Subcutaneous abdominal adipose tissue (tissue), 5 donors: ENCODE data around the gene HIC1.

ENCODE experiments used
- H3K27ac ChIP-seq: one replicate; pipeline ENCODE4 v1.7.0; 2013; ENCODE audit warnings: low read depth, mild to moderate bottlenecking, inconsistent platforms, low read length, moderate library complexity
- H3K27me3 ChIP-seq, 5 donors: one replicate each; pipeline ENCODE4 v1.7.0; 2013; ENCODE audit warnings: low read length in 5 of 5, inconsistent platforms in 1 of 5; ENCODE audit not compliant: control insufficient read depth in 5 of 5, insufficient read depth in 4 of 5
- H3K36me3 ChIP-seq, 5 donors: one replicate each; pipeline ENCODE4 v1.7.0; 2013; ENCODE audit warnings: low read length in 5 of 5; ENCODE audit not compliant: control insufficient read depth in 5 of 5, insufficient read depth in 5 of 5
- H3K4me1 ChIP-seq, 5 donors: one replicate each; pipeline ENCODE4 v1.7.0; 2013; ENCODE audit warnings: low read length in 5 of 5, mild to moderate bottlenecking in 3 of 5, moderate library complexity in 1 of 5; ENCODE audit not compliant: control insufficient read depth in 5 of 5, insufficient read depth in 5 of 5
- H3K4me3 ChIP-seq, 5 donors: one replicate each; pipeline ENCODE4 v1.7.0; 2013; ENCODE audit warnings: low read length in 5 of 5, low read depth in 1 of 5
- H3K9ac ChIP-seq, 5 donors: one replicate each; pipeline ENCODE4 v1.7.0; 2013; ENCODE audit warnings: low read length in 5 of 5, mild to moderate bottlenecking in 4 of 5, moderate library complexity in 3 of 5
- H3K9me3 ChIP-seq, 5 donors: one replicate each; pipeline ENCODE4 v1.7.0; 2013; ENCODE audit warnings: low read length in 5 of 5; ENCODE audit not compliant: control insufficient read depth in 5 of 5
- donor health status: healthy.
- donor health status: healthy.
- donor health status: healthy.
- donor health status: healthy.
- donor health status: healthy.

Gene HIC1

DNA sequence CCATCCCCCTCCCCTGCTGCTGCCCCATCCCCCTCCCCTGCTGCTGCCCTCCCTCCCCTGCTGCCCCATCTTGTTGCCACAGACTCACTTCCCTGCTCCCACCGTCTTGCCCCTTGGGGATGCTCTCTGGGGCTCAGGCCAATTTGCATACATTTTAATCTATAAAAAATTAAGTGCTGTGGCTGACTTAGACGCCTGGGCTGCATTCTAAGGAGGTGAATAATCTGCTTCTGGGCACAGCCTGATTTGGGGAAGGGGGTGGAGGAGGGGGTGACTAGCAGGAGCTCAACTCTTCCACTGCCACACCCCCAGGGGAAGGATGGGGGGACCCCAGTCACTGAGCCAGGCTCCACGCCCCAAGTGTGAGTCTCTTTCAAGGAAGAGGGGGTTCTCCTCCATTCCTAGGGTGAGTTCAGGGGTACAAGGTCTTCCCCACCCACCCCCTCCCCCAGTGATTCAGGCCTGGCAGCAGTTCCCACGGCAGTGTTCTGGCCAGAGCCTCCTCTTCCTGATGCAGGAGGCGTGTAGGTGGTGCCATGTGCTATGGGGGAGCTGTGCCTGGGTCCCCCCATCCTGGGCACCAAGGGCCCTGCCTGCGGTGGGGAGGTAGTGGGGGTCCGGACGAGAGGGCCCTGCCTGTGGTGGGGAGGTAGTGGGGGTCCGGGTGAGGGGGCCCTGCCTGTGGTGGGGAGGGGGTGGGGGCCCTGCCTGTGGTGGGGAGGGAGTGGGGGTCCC, 19.9 kb upstream of the HIC1 start:
- no peak overlapping the region for H3K9ac ChIP-seq
- H3K4me1 ChIP-seq: peaks cover 3 to 19% (median 14%) of the 10 kb centered on the region in 5 donors
- H3K27ac ChIP-seq: no peak overlapping the region
- H3K9me3 ChIP-seq: no peaks in the 10 kb centered on the region
- peaks cover 0 to 49% (median 36%) of the 10 kb centered on the region in 5 donors for H3K36me3 ChIP-seq
- H3K4me3 ChIP-seq: no peak overlapping the region
- H3K27me3 ChIP-seq: no peaks in the 10 kb centered on the region

DNA sequence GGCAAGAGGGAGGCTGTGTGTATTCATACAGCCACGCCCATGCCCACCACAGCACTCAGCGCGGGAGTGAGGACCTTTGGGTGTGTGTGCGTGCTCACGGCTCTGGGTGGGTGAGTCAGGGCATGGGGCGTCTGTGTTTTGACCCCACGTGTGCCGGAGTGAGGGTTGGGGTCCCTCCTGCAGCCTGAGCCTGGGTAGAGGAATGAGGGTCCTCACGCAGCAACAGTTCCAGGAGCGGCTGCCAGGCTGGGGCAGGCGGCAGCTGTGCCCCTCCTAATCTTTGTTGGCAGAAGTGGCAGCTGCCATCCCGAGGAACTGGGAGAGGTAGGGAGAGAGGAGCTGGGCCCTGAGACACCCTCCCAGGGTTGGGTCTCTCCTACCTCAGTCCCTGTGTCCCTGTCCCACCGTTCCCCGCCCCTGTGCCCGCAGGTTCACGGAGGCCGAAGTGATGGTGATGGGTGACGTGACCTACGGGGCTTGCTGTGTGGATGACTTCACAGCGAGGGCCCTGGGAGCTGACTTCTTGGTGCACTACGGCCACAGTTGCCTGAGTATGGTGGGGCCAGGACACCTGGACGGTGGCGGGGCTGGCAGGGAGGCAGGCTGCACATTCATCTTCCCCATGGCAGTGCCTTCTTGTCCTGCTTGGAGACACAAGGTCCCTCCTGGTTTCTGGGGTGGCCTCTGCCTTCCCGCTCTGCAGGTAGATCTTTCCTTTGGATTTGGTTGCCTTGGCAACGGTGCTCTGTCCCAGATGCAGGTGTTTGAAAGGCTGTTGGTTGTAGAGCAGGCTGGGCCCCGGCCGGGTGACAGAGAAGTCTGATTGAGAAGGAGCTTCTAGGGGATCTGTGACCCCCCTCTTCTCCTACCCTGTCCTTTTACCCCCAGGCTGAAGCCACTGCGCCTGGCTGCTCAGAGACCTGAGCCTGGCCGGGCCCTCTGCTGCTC, 19.1 kb upstream of the HIC1 start:
- Histone ChIP-seq H3K36me3 (peaks cover 0 to 53% (median 42%) of the 10 kb centered on the region in 5 donors), H3K4me1 (peaks cover 3 to 11% (median 8%) of the 10 kb centered on the region in 5 donors), H3K27ac (no peak overlapping the region), H3K9me3 (no peaks in the 10 kb centered on the region), H3K27me3 (no peaks in the 10 kb centered on the region), H3K9ac (no peak overlapping the region), H3K4me3 (no peak overlapping the region)

DNA sequence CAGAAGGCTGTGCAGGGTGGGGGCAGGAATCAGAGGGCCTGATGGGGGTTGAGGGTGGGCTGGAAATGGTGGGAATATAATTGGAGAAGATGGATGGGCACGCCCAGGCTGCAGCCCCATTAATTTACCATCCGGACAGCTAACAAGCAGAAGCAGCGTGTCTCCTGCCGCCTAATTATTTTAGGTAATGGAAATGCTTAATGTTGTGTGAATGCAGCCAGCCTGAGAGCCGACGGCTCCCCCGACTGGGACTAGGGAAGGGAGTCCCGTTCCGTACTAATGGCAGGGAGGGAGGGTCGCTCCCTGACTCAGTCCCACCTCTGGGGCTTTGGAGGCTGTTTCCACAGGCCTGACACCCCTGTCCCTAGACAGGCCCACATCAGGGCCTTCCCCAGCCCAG, 17.7 kb upstream of the HIC1 start:
- H3K9ac ChIP-seq: no peak overlapping the region
- H3K9me3 ChIP-seq: no peaks in the 10 kb centered on the region
- no peak overlapping the region for H3K4me3 ChIP-seq
- H3K27ac ChIP-seq: no peak overlapping the region
- H3K36me3 ChIP-seq: peaks cover 0 to 56% (median 42%) of the 10 kb centered on the region in 5 donors
- H3K27me3 ChIP-seq: no peaks in the 10 kb centered on the region
- peaks cover 3 to 13% (median 10%) of the 10 kb centered on the region in 5 donors for H3K4me1 ChIP-seq

DNA sequence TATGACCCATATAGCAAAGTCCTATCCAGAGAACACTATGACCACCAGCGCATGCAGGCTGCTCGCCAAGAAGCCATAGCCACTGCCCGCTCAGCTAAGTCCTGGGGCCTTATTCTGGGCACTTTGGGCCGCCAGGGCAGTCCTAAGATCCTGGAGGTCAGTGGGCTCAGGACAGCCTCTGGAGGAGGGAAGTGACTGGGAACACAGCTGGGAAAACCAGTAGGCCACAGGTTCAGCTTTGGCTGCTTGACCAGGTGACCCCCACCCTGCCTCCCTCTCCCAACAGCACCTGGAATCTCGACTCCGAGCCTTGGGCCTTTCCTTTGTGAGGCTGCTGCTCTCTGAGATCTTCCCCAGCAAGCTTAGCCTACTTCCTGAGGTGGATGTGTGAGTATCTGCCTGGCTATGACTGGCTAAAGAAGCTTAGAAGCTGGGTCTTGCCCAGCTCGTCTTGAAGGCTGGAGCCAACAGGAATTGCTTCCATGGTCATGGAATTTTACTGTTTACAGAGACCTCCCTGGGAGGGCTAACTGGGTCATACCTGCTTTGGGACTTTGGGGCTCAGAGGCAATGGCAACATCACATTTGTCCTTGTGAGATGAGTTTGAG, 14.6 kb upstream of the HIC1 start:
- Histone ChIP-seq H3K4me1 (peaks cover 3 to 36% (median 27%) of the 10 kb centered on the region in 5 donors), H3K27me3 (no peaks in the 10 kb centered on the region), H3K27ac (peak overlapping the region; percentile 88), H3K4me3 (no peak overlapping the region), H3K9me3 (no peaks in the 10 kb centered on the region), H3K9ac (no peak overlapping the region), H3K36me3 (peaks cover 0 to 65% (median 48%) of the 10 kb centered on the region in 5 donors)

DNA sequence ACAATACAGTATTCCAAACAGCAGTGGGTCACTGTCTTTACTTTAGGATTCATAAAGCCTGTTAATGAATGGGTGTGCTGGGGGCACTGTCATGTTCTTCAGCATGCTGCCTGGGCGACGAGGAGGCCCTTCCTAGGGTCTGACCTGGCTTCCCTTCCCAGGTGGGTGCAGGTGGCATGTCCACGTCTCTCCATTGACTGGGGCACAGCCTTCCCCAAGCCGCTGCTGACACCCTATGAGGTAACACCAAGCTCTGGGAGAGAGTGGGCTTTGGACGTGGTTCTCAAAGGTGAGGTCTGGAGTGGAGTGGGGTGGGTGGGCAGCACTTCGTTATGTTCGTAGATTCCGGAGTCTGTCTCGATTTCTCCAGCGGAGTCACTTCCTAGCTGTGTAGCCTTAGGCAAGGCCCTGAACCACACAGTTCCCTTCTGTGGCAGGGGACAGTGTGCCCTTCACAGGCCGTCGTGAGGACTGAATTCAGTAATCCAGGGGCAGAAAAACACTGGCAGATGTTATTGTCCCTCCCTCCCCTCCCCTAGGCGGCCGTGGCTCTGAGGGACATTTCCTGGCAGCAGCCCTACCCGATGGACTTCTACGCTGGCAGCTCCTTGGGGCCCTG, 13.9 kb upstream of the HIC1 start:
- H3K4me1 ChIP-seq: peaks cover 3 to 36% (median 27%) of the 10 kb centered on the region in 5 donors
- H3K36me3 ChIP-seq: peaks cover 0 to 59% (median 42%) of the 10 kb centered on the region in 5 donors
- H3K9me3 ChIP-seq: no peaks in the 10 kb centered on the region
- H3K9ac ChIP-seq: peak overlapping the region in 4 of 5 donors; percentile 61 to 93 (median 86)
- no peaks in the 10 kb centered on the region for H3K27me3 ChIP-seq
- peak overlapping the region; percentile 45 to 89 (median 85) for H3K4me3 ChIP-seq
- peak overlapping the region; percentile 88 for H3K27ac ChIP-seq

DNA sequence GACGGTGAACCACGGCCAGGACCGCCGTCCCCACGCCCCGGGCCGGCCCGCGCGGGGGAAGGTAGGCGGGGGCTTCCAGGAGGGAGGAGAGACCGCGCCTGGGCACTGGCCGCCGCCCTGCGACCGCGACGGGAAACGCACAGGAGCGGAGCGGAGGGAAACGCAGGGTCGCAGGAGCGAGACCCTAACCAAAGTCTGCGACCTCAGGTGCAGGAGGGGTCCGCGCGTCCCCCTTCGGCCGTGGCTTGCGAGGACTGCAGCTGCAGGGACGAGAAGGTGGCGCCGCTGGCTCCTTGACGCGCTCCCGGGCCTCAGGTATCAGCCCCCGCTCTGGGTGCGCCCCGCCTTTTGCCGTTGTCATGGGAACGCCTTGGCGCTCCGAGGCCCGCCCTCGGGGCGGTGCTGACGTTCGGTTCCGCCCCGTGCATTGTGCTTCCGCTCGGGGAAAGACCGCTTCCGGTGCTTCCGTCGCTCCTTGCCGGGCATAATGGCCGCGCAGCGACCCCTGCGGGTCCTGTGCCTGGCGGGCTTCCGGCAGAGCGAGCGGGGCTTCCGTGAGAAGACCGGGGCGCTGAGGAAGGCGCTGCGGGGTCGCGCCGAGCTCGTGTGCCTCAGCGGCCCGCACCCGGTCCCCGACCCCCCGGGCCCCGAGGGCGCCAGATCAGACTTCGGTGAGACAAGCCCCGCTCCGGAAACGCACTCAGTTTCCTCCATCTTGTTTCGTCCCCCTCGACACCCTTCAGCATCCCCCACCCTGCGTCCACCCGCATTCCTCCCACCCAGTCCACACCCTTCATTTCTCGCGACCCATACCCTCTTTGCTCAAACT, 13.1 kb upstream of the HIC1 start, which contains the start of gene OVCA2:
Gene OVCA2, plus strand, starts transcription at position 462 of the 829 bp plus-strand sequence. Its CDS starts 26 bp downstream, at position 488.
- peak within 1 kb of the TSS; percentile 29 to 93 (median 89) for H3K9ac ChIP-seq
- peaks cover 0 to 52% (median 35%) of the 10 kb centered on the region in 5 donors for H3K36me3 ChIP-seq
- H3K9me3 ChIP-seq: no peaks in the 10 kb centered on the region
- H3K4me1 ChIP-seq: peaks cover 3 to 36% (median 27%) of the 10 kb centered on the region in 5 donors
- H3K27me3 ChIP-seq: no peaks in the 10 kb centered on the region
- peak within 1 kb of the TSS; percentile 85 to 97 (median 88) for H3K4me3 ChIP-seq
- H3K27ac ChIP-seq: peak within 1 kb of the TSS; percentile 88

DNA sequence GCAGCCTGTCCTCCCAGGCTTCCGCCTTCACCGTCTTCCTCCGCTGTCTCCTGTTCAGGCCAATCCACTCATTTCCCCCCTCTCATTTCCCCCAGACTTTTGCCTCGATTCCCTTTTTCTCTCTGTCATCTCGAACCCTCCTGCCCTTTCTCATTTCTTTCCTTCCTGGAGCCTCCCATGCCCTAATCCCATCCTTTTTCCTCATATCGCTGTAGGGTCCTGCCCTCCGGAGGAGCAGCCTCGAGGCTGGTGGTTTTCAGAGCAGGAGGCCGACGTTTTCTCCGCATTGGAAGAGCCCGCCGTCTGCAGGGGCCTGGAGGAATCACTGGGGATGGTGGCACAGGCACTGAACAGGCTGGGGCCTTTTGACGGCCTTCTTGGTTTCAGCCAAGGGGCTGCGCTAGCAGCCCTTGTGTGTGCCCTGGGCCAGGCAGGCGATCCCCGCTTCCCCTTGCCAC, 12.5 kb upstream of the HIC1 start:
- H3K36me3 ChIP-seq: peaks cover 0 to 46% (median 29%) of the 10 kb centered on the region in 5 donors
- peak overlapping the region; percentile 85 to 97 (median 88) for H3K4me3 ChIP-seq
- peaks cover 3 to 36% (median 27%) of the 10 kb centered on the region in 5 donors for H3K4me1 ChIP-seq
- H3K27me3 ChIP-seq: no peaks in the 10 kb centered on the region
- H3K9ac ChIP-seq: peak overlapping the region; percentile 29 to 93 (median 89)
- H3K9me3 ChIP-seq: no peaks in the 10 kb centered on the region
- H3K27ac ChIP-seq: peak overlapping the region; percentile 88

DNA sequence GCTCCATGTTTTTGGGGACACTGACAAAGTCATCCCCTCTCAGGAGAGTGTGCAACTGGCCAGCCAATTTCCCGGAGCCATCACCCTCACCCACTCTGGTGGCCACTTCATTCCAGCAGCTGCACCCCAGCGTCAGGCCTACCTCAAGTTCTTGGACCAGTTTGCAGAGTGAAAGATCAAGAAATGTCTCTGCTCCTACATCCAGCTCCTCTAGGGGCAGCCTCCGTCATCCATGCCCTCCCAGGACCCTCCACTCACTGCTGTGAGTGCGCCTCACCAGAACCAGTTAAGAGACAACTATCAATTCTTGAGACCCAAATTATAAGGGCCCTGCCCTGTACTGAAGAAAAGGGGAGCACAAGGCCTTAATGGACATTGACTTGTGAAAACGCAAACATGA, 12.0 kb upstream of the HIC1 start:
- Histone ChIP-seq H3K27ac (peak overlapping the region; percentile 88), H3K4me3 (peak overlapping the region in 4 of 5 donors; percentile 85 to 97 (median 88)), H3K4me1 (peaks cover 3 to 36% (median 27%) of the 10 kb centered on the region in 5 donors), H3K9me3 (no peaks in the 10 kb centered on the region), H3K27me3 (no peaks in the 10 kb centered on the region), H3K36me3 (peaks cover 0 to 41% (median 24%) of the 10 kb centered on the region in 5 donors), H3K9ac (peak overlapping the region in 3 of 5 donors; percentile 29 to 93 (median 89))
